Measurements from ENCODE around the gene PSMC4.

PSMC4 gene

DNA sequence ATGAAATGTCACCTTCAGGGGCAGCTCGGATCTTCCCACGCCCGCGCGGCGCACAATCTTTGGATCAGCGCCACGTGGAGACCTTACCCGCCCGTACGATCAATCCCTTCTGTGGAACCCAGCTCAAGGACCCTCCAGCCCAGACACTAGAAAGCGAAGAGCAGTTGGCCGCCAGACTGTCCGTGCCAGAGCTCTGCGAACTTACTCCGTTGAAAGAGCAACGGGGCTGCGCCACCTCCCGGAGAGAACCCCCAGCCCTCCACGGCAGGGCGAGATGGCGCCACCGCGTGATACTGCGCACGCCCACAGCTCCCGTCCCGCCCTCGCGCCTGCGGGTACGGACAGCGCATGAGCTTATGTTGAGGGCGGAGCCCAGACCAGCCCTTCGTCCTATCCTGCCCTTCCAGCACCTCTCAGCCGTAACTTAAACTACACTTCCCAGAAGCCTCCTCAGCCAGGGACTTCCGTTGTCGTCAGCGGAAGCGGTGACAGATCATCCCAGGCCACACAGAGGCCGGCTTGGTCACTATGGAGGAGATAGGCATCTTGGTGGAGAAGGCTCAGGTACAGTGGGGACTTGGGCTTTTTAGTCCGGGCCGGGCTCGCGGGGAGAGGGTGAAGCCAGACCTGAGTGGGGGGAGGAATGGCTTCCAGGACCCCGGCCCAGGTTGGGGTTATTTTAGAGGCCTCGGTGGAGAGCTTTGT, at the start of gene PSMC4:
Gene PSMC4, plus strand, starts transcription at position 491 of the 705 bp plus-strand sequence. Its CDS starts 38 bp downstream, at position 529.
- peak; percentile 96 for DNase-seq

- DNase-seq, result no peak
Observed at GRCh38 chr19:39923862-39924261, 47.1 kb upstream of the PSMC4 start.

DNA sequence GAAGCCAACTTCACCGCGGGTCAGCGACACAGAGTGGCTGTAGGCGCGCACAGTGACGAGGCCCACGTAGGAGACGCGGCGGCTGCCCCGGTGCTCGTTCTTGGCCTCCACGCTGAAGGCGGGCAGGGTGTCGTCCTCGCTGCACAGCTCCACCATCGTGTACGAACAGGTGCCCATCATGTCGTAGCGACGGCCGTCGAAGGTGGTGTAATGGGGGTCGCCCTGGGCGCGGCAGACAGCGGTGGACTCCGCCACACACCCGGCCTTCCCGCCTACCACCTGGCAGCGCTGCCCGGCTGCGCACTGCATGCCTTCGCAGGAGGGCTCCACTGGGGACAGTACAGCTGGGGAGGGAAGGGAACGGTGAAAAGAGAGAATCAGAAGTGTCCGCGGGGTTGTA, 46.6 kb upstream of the PSMC4 start:
- DNase-seq, result no peak

- DNase-seq, result no peak
Observed at GRCh38 chr19:39924952-39925351, 46.0 kb upstream of the PSMC4 start.

DNA sequence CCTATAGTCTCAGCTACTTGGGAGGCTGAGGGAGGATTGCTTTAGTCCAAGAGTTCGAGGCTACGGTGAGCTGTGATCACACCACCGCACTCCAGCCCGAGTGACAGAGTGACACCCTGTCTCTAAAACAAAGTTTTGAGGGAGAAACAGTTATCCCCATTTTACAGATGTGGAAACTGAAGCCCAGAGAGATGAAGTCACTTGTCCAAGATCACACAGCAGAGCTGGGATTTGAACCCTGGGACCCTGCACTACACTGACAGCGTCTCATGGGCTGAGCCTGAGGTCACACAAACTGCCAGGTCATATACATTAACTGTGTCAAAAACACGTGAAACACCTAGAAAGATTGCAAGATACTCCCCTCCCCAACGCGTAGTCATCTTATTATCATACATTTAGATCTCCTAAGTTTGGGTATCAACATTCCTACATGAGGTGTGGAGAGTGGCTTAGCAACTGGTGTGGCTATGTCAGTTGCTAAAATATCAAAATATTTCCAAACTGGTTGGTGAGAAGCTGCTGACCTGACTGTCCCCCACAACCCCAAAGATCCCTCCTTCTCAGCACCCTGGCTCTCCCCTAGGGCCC, 44.7 kb upstream of the PSMC4 start:
- no peak for DNase-seq

DNA sequence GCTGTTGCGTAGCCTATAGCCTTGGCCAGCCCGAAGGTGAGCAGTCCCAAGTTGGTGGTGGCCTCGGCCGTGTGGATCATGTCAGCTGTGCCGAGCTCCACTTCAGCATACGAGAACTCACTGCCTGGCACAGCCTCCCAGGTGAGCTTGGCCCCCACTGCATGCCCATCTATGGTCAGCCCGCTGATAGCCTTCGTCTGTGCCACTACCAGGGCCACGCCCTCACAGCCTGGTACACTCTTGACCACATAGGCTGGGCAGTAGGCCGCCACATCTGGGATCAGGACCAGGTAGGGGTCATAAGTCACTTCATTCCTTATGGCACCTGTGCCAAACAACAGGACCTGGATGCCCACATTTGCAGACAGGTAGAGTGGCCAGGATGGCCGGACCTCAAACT, 43.9 kb upstream of the PSMC4 start:
- no peak for DNase-seq

GRCh38 chr19:39927524-39928356, 43.2 kb upstream of the PSMC4 start:
- no peak for DNase-seq

GRCh38 chr19:39928357-39928725, 42.6 kb upstream of the PSMC4 start:
- no peak for DNase-seq

DNA sequence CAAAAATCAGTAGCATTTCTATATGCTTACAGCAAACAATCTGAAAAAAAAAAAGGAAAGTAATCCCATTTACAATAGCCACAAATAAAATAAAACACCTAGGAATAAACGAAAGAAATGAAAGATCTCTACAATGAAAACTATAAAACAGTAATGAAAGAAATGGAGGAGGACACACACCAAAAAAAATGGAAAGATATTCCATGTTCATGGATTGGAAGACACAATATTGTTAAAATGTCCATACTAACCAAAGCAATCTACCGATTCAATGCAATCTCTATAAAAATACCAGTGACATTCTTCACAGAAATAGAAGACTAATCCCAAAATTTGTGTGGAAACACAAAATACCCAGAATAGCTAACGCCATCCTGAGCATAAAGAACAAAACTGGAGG, 41.2 kb upstream of the PSMC4 start:
- no peak for DNase-seq

- DNase-seq, result no peak
Observed at GRCh38 chr19:39934584-39935363, 36.2 kb upstream of the PSMC4 start, which contains the start of gene FCGBP. Gene FCGBP (minus strand): TSS chr19:39934634.

DNA sequence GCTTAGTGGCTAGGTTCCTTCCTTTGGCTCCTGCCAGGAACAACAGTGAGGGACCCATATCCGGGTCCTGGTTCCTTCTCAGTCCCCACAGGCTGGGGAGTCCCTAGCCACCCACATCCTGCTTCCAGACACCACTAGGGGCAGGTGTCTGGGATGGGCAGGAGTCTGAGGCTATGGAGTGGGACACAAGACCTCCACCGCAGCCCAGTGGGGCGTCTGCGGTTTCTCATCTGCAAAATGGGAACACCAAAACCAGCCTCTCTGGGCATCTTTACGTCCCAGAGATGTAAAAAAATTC, 35.7 kb upstream of the PSMC4 start:
- no peak for DNase-seq

GRCh38 chr19:39936020-39936419, 34.9 kb upstream of the PSMC4 start:
- no peak for DNase-seq

DNA sequence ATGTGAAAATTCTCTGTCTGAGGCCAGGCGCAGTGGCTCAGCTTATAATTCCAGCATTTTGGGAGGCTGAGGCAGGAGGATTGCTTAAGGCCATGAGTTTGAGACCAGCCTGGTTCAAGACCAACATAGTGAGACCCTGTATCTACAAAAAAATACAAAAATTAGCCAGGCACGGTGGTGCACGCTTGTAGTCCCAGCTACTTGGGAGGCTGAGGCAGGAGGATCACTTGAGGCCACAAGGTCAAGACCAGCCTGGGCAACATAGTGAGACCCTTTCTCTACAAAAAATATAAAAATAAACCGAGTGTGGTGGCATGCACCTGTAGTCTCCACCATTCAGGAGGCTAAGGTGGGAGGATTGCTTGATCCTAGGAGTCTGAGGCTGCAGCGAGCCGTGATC, 34.3 kb upstream of the PSMC4 start:
- no peak for DNase-seq

- DNase-seq, result no peak
Observed at GRCh38 chr19:39937094-39937720, 33.8 kb upstream of the PSMC4 start.

- DNase-seq, result no peak
Observed at GRCh38 chr19:39937787-39938186, 33.2 kb upstream of the PSMC4 start.

- DNase-seq, result no peak
Observed at GRCh38 chr19:39939556-39939955, 31.4 kb upstream of the PSMC4 start.

DNA sequence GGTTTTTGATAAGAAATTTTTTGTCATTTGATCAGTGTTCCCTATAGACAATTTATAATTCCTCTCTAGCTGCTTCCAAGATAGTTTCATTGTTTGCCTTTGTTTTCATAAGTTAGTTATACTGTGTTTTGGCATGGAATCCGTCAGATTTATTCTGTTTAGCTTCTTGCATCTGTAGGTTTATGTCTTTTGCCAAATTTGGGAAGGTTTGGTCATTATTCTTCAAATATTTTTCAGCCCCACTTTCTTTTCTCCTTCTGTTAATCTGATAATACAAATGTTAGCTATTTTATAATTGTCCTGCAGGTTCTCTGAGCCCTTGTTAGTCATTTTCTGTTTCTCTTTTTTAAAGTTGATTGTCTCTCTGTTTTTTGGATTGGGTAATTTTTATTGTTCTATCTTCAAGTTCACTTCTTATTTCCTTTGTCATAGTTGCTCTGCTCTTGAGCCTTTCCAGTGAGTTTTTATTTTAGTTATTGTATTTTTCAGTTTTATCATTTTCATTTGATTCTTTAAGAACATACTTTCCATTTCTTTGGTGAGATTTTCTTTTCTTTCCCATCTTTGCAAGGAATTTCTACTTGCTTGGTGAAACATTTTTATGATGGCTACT, 30.6 kb upstream of the PSMC4 start:
- no peak for DNase-seq

- DNase-seq, result no peak
Observed at GRCh38 chr19:39941151-39941550, 29.8 kb upstream of the PSMC4 start.

GRCh38 chr19:39941615-39942365, 29.2 kb upstream of the PSMC4 start:
- DNase-seq, result no peak

DNA sequence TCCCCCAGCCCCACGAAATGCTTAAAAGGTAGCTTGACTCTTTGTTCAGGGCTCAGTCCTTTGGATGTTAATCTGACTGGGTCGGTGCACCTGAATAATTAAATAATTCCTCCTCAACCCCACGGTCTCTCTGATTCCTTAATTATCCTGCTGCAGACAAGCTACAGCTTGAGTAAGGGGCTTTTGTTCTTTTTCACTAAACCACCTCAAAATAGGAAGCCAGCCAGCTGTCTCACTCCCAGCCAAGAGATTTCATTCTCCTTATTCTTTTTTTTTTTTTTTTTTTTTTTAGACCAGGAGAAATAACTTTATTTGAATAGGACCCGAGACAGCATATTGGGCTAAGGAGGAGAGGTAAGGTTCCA, 28.6 kb upstream of the PSMC4 start:
- DNase-seq, result no peak

DNA sequence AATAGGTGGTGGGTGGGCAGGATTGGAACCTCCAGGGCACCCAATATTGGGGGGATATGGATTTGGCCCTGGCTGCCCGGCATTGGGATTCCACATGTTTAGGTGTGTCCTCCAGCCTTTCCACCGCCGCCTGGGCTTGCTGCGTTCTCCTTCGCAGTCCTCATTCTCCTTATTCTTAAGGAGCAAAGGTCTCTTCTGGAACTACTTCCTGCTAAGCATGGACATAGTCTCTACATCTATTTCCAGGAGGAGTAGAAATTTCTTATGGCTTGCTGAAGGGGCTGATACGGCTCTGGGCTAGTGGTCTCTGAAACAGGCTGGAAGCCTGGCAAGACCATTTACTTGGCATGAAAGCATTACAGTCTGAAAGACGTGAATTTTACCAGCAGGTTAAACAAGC, 27.4 kb upstream of the PSMC4 start:
- DNase-seq, result no peak

DNA sequence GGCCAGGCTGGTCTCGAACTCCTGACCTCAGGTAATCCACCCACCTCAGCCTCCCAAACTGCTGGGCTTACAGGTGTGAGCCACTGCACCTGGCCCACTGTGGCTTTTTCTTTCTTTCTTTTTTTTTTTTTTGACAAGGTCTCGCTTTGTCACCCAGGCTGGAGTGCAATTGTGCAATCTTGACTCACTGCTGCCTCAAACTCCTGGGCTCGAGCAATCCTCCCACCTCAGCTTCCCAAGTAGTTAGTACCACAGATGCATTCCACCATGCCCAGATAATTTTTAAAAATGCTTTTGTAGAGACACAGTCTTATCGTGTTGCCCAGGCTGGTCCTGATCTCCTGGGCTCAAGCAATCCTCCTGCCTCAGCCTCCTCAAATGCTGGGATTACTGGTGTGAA, 24.4 kb upstream of the PSMC4 start:
- DNase-seq, result no peak
